Stimulated activated CD4-positive, alpha-beta T cell treated with anti-CD3 and anti-CD28 coated beads, TNF-alpha, amount 100 ng/mL, for 4 hours (primary cell): ENCODE data around the gene PDCD11.
"Not testable (repeated sequence)": the region's sequence is repeated elsewhere in the genome, so short reads cannot be mapped to it uniquely, and the experiment has no call there.

ENCODE experiments used
- DNase-seq, 3 experiments: peaks; one replicate each; pipeline ENCODE4 v3.0.0-alpha.2; 2020; ENCODE audit warnings: low read depth in 3 of 3

The PDCD11 gene

DNA sequence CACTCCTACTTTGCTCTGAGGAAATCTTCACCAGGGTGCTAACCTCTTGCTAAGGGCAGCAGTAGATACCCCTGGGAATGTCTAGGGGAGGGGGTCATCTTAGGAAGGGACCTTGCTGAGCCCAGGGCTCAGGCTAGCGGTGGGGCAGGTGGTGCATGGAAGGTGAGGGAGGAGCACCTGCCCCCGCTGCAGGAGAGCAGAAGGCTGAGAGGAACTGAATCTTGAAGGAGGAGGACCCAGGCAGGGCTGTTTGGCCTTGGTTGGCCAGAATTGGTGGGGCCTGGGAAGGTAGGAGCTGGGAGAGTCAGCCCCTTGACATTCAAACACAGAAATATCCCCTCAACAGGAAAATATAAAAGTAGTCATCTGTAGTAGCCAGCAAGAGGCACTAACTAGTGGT lies 75.6 kb downstream of the PDCD11 start:
- no peak for DNase-seq

DNA sequence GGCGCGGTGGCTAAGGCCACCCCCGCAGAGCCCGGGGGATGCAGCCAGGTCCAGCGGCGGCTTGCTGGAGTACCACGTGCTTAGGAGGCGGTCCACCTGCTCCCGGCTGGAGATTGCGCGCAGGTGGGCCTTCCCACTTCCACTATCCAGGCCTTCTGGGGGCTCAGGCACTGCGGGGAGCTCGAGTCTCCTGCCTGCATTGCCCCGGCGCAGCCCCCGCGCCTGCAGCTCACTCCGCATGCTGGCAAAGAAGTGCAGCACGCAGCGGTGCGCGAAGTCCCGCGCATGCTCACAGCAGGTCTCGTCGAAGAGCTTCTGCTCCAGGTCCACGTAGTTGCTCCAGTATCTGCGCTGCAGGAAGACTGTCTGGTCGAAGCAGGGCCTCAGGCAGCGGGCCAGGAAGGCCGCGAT lies 76.8 kb downstream of the PDCD11 start:
- DNase-seq, result no peak

DNA sequence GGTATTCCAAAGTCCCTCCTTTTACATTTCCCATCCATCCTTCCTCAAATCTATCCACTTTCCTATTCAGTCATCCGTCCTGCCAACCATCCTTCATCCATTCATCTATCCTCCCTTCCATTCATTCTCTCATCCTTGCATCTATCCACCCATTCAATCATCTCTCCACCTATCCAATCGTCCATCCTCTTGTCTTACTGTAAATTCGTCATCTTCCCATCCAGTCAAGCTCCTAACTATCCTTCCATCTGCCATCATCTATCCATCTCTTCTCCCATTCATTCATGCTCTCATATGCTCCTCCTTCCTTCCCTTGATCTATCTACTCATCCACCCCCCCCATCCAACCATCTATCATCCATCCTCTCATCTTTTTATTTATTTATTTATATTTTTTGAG lies 77.7 kb downstream of the PDCD11 start:
- no peak for DNase-seq

DNA sequence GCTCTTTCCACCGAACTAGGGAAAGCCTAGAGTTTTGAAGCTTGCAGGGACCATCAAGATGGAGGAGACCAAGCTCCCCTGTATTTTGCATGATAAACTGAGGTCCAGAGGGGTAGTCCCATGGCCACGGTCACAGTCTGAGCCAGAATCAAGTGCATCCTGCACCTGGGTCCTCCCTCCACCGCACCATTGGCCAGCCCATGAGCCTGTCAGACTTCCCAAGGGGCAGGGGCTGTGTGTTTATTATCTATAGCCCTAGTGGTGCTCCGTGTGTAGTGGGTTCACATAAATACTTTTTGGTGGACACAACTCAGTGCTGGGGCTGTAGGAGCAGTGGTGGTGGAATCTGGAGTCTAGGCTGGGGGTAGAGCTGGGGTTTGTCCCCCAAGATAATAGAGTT lies 79.0 kb downstream of the PDCD11 start:
- DNase-seq, result no peak

DNA sequence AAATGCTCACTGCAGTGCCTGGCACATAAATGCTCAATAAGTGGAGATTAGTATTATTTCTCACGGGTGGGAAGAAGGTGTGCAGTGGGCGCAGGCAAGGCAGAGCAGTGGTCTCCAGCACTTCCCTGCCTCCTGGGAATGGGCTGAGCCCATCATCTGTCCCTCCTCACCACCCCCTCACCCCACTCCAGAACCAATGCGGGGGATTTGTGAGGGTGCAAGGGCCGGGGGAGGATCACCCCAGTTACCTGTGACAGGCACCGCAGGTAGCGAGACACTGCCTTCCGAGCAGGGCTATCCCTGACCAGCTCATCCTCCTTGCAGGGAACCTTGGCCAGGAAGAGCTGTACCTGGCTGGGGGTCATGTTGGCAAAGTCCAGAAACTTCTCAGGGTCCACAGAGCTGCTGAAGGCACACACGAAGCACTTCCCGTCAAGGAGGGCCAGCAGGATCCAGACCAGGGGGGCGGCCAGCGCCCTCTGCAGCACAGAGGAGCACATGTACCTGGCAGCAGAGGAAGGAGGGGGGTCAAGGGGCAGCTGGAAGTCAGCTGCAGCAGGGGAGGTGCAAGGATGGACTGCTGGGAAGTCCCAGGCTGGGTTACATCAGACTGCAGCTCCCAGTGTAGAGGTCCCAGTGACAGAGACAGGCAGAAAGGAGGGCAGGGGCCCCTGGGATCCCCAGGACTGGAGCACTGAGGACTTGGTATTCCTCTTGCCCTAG lies 79.8 kb downstream of the PDCD11 start:
- DNase-seq, result no peak

DNA sequence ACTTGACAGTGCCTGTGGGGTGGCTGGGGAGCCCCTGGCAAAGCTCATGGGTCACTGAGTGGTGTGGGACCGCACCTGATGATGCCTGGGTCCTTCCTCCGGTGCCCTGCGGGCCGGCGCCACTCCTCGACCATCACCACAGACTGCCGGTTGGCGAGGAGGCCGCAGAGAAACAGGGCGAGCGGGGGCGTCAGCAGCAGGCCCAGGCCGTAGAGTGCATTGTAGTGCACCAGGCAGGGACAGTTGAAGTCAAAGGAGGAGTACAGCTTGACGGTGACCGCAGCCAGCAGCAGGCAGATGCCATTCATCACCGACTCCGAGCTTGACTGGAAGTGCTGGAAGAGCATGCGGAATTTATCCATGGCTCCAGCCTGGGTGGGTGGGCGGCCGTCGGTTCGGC lies 82.2 kb downstream of the PDCD11 start:
- no peak for DNase-seq

DNA sequence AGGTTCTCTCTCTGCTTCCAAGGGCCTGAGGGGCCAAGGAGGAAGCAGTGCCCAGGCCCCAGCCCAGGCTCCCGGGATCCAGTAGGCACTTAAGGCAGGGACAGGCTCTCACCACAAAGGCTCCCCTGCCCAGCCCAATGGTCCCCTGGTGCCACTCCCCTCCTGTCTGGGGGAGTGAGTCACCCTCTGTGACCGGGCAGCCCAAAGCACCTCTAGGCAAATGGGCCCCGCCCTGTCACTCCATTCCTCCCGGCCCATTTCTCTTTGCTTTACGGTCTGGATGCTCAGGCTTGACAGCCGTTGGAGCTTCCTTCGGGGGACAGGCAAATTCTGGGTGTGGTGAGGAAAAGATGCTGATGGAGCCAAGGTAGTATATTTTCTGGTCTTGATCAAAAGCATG lies 82.7 kb downstream of the PDCD11 start, which contains the start of gene CALHM3:
Gene CALHM3, minus strand, starts transcription at position 106 of the 400 bp plus-strand sequence. CDS start 208 bp downstream, outside the sequence.
- no peak for DNase-seq

DNA sequence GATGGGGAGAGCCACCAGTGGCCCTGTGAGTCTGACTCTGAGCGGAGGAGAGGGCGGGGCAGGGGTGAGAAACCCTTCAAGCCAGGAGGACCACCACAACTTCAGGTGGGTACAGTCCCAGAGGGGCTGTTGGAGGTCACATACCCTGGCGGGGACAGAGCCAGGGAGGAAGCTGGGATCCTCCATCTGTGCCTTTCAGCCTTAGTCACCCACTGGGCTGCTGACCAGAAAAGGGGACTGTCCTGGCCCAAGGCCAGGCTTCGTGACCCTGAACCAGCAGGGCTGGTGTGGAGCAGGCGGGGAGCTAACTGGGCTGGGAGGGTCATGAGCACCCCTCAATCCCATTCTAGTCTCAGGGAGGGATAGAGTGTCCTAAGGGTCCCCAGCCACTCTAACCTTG lies 84.1 kb downstream of the PDCD11 start:
- DNase-seq, result no peak

DNA sequence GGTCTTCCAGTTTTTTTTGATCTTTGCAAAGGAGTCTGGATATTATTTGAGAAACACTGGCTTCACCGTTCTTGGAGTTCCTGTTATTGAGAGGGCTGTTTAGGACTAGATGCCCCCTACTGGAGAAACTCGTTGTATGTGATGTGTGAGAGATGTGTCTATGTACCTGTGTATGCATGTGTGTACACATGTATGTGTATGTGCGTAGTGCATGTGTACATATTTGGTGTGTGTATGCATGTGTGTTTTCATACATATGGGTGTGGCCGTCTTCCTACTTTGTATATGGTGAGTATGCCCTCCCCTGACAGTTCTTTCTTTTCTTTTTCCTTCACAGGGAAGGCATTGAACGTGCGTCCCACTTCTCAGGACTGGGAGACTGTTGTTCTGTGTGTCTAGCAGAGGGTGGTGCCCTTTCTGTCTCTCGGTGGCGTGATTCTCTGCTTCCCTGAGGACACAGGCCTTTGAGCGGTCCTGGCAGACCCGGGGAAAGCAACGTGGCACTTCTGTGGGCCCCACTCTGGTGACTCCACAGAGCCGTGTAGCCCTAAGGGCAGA lies 85.6 kb downstream of the PDCD11 start:
- DNase-seq, result no peak

DNA sequence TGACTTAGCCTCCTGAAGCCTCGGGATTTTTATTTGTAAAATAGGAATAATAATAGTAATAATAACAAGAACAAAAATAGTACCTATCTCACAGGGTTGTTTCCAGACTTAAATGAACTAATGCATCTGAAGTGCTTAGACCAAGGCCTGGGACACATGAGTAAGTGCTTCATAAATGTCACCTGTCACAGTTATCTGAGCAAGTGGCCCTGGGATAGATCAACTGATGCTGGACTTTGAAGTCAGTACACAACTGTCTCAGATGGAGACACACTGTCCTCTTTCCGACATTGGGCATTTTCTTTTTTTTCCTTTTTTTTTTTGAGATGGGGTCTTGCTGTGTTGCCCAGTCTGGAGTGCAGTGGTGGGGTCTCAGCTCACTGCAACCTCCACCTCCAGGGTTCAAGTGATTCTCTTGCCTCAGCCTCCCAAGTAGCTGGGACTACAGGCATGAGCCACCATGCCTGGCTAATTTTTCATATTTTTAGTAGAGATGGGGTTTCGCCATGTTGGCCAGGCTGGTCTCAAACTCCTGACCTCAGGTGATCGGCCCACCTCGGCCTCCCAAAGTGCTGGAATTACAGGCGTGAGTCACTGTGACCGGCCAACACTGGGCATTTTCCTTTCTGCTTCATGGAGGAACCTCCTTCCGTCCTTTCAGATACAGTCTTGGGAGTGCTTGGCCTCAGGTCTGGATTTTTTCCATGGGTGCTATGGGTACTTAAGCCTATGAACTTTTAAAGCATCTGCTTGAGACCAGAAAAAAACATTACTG lies 90.4 kb downstream of the PDCD11 start:
- DNase-seq, result not testable (repeated sequence)

DNA sequence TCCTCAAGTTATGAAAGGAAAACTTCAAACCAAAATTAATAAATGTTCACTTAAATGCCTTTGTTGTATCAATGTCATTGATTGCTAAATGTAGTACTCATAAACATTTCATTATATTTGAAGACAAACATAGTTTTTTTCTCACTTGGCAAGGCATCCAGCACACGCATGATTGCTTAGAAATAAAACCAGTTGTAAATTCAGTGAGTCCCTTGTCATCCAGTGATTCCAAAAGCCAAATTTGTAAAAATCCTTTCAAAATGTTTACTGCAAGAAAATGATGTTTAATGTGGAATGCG lies 90.9 kb downstream of the PDCD11 start:
- DNase-seq, result no peak

DNA sequence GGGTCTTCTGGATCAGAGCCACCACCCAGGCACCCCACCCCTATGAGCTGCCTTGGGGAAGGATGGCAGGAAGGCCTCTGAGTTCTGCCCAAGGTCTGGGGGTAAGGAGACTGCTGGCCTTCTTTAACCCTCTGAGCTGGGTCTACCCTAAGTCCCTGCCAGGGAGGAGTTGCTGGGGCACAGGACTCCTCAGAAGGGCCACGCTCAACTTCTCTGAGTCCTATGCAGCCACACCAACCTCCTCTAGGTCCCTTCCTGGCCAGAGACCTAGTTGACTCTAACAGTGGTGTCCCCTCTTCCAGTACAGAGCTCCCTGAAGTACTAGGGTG lies 94.5 kb downstream of the PDCD11 start:
- DNase-seq, result no peak

DNA sequence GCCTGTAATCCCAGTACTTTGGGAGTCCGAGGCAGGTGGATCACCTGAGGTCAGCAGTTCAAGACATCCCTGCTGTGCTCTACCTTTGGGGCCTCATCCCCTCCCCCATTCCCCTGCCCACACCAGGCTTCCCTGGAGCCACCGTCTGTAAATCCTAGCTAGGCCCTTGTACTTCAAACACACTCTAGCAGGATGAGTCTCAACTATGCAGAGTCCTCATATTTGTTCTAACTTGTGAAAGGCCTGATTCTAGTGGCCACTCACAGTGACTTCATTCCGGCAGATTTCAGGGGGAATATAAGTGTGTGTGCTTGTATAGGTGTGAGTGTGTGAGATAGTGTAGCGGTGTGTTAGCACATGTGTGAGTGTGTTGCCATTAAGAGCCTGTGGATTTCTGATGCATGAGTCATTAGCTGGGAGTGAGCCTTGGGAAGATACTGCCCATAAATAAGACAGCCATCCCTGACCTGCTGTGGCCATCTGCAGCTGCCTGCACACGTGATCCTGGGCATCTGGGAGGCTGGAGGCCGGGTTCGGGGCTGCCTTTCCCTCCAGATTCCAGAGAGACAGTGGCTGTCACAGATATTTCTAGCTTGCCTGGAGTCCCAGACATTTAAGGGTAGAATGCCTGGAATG lies 95.4 kb downstream of the PDCD11 start:
- DNase-seq, result no peak

DNA sequence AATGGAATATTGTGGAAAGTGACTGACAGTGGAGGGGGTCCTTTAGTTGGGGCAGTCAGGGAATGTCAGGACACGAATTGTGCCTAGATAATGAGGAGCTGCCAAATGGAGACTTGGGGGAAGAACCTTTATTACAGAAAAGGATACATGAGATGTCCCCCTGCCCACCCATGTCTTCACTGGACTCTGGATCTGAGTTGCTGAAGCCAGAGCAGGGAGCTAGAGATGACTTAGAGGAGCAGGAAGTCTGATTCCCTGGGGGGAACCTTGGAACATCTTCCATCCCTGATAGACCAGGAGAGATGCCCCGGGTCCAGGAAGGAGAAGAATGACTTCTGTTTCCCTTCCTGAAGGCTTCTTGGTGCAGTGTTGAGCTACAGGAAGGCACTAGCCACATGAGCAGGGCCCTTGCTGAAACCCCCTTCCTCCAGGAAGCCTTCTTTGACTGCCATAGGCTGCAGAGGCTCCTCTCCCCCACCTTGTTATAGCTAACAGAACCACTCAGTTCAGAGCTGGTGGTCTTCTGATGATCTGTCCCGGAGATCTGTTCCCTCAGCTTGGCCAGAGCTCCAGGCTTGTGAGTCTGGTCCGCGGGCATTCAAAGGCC lies 96.3 kb downstream of the PDCD11 start:
- DNase-seq, result no peak

DNA sequence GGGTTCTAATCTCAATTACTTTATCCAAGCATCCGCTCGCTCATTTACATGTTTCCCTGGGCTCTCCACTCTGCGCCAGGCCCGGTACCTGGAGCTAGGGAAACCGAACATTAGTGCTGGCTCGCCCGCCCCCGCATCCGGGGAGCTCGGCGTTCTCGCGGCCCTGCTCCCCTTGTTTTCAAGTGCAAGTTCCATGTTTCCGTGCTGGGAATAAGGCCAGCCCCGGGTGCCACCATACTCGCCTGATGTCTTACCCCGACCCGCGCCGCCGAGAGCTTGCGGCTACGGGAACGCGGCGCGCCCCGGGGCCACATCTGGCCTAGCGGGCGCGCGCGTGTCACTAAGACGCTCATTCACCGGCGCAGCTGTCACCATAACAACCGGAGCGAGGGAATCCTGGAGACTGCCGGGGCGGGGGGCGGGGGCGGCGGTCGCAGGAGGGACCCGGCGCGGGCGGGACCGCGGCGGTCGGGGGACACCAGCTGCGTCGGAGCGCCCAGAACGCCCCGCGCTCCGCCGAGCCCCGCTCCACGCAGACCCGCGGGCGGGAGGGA lies 97.0 kb downstream of the PDCD11 start, which contains the start of gene NEURL1:
Gene NEURL1, plus strand, starts transcription at position 344 of the 554 bp plus-strand sequence. CDS start 683 bp downstream, outside the sequence.
- DNase-seq, result peak in 1 of 3 experiments; percentile 5

DNA sequence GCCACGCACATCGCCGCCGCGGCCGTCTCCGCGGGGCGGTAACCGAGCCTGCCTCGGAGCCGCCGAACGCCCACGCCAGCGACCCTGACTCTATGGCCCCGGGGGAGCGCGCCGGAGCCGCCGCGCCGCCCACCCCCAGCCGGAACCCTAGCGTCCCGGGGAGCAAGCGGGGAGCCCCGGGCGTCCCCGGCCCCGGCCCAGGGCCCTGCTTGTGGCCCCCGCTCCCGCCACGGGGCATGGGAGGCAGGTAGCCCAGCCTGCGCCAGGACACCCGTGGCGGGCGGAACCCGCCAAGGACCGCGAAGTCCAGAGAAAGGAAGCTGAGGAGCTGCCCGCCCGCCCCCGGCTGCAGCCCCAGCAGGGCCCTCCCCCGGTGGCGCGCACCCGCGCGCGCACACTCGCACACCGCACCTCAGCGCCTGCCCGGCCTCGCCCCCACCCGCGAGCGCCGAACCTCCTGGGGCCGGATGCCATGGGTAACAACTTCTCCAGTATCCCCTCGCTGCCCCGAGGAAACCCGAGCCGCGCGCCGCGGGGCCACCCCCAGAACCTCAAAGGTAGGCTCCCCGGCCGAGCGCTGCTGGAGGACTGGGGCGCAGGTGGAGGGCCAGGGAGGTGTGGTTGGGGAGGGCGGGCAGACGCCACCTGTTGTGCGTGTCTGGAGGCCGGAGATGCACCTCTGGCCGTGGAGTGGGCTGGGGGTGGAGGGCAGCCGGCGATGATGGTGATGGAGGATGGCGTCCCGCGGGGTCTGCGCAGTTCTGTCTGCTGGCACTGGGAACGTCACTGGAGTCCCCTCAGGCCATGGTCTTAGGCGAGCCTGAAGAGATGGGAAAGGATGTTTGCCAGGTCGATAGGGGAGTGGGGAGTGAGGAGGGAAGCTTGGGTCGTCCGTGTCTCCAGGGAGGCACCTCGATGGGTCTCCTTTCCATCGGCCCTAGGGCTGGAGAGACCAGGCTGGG lies 97.8 kb downstream of the PDCD11 start:
- DNase-seq, result peak in 2 of 3 experiments; percentile 7 to 11

DNA sequence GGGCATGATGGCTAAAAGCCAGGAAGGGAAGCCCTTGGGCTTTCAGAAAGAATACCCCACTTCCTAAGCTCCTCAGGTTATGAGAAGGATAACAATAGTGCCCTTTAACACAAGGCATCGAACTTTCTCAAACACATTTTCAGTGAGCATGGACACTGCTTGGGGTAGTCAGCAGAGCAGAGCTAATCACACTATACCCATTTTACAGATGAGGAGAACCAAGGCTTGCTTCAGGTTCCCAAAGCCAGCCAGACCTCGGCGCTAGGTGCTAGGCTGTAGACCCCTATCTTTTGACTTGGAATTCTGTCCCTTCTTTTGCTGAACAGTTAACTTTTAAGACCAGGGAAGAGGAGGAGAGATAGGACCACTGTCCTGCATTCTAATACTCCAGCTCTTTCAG lies 98.9 kb downstream of the PDCD11 start:
- no peak for DNase-seq
